GM18867 (cell line): ENCODE measurements around the gene AQR.

Experiments
- ATAC-seq: cut with Tn5 transposase; IDR thresholded peaks from one replicate; pipeline ENCODE4 v1.9.1; 2021; ENCODE audit warnings: mild to moderate bottlenecking, moderate library complexity; ENCODE audit not compliant: unreplicated experiment

AQR gene

DNA sequence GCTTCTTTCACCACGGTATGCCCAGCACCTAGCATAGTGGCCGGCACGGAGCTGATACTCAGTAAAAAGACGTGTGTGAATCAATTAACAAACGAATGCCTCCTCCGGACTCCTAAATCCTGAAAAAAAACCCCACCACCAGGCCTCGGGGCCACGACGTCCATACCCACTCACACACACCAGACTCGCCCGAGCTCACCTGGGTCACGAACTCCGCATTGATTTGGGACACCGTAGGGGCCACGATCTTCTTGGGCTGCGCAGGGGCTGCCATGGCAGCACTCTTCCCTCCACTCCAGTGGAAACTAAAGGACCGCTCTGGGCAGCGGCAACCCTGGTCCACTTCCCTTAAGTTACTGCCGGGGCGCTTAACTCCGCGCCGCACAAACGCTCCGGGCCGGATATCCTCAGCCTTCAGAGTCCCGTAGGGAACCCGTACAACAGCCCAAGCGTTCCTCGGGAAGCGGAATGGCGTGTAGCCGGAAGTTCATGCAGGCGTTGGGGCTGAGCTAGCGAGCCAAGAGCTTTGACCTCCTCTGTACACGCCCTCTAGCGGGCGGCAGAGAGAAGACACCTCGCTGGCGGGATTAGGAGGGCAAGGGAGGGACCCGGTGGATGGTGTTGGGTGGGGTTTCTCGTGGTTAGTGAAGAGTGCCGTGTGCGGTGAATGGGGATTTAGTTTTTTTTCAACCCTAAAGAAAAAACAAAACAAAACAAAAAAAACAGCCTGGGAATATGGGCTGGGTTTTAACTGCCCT, at the start of gene AQR:
AQR (minus strand) TSS at position 403 of the 758 bp plus-strand sequence; CDS start at position 274, 129 bp downstream.
- peak; percentile 98 for ATAC-seq

DNA sequence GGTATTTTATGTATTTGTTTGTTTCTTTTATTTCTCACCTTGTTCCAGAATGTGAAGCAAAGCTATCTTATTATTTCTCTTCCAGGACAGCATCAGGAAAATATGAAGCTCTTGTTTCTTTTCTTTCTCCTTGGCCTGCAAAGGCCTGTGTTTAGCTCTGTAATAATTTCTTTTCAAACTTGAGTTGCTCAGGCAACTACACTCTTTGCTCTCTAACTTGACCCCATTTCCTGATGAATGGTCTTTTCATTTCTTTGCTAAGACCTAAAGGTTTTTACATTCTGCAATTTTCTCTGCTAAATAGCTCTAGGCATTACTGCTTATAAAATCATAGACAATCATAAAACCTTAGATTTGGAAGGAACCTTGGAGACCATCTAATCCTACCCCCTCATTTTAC, 44.7 kb upstream of the AQR start:
- ATAC-seq, result no peak

DNA sequence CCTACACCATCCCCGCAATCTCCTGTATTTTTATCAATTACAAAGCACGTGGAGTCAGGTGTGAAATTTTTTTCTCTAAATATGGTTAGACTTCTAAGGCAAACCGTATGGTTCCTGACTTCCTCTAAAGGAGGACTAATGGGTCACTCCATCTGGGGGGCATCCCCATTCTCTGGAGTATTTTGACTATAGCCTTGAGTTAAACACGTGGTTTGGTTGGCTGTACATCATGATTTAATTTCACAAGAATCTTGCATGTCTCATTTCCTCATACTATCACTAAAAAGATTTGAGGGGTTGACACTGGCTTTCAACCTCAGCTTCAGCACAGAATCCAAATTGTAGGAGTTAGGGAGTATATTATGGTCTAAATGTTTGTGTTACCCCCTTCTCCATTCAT, 43.8 kb upstream of the AQR start:
- ATAC-seq, result no peak

DNA sequence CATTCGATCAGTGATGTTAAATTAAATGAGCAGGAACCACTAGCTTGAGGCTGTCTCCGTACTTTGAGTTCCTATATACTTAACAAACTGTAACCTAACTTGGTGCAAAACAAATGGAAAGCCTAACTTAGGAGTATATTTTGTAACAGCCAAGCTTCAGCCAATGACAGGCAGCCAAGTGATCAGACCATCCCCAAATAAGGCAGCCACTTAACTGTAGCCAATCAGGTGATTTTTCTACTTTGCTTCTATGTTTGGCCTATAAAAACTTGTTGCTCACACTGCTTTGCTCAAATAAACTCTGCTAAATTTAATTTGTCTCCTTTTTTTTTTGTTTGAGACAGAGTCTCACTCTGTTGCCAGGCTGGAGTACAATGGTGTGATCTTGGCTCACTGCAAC, 37.9 kb upstream of the AQR start:
- ATAC-seq, result no peak

DNA sequence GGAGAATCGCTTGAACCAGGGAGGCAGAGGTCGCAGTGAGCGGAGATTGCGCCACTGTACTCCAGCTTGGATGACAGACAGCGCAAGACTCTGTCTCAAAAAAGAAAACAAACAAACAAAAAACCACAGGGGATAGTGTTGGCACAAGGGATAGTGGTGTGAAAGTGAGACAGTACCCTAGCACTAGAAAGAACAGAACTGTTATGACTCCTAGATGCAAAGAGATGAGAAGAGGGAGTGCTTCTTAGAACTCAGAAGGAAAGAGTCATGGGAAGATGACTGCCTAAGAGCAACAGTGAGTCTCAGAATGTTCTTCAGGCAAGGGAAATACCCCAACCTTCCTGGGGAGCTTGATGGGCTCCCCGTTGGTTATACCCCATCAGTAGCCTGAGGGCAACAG, 36.4 kb upstream of the AQR start:
- no peak for ATAC-seq

DNA sequence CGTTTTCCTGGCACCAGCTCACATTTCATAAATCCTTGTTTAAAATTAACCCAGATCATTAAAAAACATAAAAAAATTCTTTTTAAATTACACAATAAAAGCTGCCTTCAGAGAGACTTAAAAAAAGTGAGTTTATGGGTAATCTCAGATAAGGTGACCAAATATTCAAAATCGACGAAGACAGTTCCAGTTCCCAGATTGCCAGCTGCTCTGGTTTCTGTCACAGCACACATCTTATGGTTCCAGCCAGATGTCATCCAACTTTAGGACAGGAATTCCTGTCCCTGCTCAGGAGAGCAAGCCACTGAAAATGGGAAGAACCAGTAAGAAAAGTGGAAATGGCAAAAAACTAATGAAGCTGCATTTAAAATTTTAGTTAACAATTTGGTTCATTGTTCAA, 34.4 kb upstream of the AQR start:
- ATAC-seq, result no peak

DNA sequence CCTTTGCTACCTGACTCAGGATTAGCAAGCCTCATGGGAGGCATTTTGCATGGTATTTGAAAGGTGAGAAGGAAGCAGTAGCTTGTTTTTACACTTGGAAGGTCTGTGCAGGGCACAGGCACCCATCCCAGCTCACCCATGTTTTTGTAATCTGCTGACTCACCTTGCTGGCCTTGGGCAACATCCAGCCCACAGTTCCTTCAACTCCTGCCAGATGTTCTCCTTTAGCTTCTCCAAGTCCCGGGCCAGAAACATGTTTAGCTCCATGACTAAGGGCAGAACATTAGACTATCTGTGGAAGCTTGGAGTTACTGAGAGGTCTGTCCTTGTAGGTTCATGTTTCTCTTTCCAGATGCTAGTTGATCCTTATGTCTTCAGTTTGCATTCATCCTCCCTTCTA, 31.0 kb upstream of the AQR start:
- ATAC-seq, result no peak

DNA sequence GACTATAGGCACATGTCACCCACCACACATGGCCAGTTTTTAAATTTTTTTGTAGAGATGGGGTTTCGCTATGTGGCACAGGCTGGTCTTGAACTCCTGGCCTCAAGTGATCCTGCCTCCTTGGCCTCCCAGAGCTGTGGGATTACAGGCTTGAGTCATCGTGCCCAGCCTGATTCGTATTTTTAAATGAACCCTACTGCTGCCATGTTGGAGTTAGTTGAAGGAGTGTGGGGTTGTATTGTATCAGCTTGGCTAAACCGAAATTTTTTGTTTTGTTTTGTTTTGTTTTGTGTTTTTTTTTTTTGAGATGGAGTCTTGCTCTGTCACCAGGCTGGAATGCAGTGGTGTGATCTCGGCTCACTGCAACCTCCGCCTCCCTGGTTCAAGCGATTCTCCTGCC, 30.4 kb upstream of the AQR start:
- no peak for ATAC-seq

DNA sequence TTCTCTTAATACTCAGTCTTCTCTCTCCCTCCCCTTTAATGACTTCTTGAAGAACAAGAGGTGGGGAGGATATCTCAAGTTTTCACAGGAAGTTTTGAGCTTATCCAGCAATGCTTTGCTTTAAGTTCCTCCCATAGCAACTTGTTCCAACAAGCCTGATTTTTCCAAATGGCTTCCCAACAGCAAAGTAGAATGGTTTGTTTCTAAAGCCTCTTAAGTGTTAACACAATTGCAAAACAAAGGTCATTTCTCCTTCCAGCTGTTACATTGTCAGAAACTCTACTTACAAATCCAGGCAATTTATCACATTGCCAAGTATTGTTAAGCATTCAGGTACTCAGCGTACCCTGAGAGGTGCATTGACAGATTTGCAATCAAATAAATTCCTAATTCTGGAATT, 25.4 kb upstream of the AQR start:
- ATAC-seq, result no peak

DNA sequence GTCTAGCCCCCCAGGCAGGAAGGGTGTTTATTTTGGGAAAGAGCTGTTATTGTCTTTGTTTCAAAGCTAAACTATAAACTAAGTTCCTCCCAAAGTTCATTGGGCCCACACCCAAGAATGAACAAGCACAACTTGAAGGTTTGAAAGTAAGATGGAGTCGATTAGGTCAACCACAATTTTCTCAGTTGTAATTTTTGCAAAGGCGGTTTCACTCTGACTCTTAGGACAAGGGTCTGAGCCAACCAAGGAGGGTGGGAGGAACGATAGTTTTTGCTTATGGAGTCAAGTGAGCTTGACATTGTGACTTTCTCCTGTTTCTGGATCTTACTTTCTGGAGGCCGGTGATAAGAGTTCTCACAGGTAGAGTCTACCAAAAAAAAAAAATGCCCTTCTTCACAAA, 24.3 kb upstream of the AQR start:
- ATAC-seq, result peak; percentile 93

DNA sequence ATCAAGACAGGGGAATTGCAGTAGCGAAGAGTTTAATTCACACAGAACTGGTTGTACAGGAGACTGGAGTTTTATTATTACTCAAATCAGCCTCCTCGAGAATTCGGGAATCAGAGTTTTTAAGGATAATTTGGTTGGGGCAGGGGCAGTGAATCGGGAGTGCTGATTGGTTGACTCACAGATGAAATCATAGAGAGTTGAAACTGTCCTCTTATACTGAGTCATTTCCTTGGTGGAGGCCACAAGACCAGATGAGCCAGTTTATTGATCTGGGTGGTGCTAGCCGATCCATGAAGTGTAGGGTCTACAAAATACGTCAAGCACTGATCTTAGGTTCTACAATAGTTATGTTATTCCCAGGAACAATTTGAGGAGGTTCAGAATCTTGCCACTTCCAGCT, 23.9 kb upstream of the AQR start:
- peak; percentile 38 for ATAC-seq

DNA sequence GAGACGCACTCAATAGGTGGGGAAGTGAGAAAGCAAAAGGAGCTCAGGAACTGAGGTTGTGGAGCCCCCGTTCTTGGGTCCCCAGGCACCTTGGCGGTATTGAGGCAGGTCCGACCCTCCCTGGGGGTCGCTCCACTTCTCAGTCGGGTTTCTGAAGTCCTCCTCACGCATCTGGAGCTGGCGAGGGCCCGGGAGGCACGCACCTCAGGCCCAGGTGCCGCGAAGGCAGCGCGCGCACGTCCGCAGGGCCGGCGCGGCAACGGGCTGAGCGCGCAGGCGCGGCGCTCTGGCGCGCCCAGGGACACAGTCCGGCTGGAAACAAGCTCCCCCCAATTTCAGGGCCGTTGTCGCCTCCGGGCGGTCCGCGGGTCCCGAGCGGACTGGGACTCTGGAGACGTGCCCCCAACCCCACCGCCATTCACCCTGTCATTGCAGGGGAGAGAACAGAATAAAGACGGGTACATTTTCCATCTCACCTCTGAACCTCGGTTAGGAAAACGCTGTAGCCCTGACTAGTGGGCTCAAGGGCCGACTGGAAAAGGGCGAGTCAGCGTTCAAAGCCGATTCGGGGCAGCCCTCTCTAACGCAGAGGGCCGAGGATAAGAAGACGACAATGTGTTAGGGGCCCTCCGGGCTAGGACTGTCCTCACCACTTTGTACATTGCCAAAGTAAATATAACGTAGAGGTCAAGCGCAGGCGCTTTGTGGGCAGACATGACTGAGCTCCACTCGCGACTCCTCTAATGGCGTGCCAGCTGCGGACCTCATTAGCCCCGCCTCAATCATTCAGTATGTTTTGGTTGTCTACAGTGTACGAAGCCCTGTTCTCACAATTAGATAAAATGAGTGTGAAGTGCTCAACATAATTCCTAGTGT, 18.7 kb upstream of the AQR start, which contains the start of gene ZNF770:
ZNF770 (minus strand) TSS at position 261 of the 876 bp plus-strand sequence. CDS start 4,853 bp downstream, outside the sequence.
- ATAC-seq, result peak; percentile 75

DNA sequence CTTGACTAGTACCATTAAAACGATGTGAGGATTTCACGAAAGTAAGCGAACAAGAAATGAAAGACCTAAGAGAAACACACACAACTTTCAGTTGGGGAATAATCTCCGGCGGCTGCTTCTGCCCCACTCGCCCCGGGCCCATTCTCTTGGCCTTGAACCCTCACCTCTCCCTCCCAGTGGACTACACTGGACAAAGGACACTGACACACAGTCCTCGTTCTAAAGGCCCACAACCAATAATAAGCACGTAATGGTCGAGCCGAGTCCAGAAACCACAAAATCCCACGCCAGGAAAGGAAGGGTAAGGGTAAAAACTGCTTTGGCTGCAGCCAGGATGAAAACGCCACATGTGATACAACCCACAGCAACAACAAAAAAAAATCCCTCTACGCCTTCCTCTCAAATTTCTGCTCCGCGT, 18.1 kb upstream of the AQR start:
- no peak for ATAC-seq

DNA sequence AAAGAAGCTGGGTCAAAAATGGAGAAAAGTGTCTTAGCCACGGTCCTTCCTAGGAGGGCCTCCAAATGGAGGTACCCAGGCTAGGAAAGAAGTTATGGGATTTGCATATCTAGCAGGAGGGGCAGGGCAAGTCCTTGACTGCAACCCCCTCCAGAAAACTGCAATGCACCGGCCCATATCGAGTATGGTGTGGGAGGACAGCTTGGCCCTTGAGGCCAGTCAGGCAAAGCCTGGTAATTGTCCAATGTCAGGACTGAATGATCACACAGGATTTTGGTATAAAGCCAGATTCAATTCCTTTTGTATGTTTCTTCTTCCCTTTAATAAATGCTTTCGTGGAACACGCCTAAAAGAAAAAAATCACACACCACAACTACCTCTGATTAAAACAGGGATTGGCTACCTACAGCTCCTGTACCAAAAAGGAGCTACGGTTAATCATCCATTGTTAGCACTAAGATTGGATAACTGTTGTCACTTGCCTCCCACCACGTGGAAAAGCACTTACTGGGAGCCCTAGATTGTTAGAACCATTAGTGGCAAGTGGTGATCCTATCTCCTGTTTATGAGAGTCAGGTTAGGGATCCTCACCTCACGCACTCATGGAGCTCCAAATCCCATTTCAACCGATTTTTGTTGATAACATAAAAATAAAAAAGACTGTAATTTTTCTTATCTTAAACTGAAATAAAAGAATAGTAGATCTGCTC, 17.4 kb upstream of the AQR start:
- no peak for ATAC-seq

DNA sequence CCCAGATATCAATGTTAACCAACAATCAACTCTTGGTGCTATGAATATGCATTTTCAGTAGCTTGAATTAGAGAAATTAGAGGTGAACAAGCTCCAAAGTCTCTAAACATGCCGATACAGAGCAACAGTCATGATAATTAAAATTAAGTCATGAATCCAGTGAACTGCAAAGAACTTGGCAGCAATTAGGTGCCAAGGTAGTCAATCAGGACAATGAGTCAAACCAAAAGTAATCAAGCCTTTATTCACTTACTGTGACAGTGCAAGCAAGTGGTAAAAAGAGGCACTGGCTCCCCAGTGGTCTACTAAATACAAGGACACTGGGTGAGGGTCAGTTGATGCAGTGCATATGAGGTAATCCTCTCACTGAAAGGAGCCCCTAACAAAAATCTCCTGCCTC, 16.8 kb upstream of the AQR start:
- no peak for ATAC-seq

DNA sequence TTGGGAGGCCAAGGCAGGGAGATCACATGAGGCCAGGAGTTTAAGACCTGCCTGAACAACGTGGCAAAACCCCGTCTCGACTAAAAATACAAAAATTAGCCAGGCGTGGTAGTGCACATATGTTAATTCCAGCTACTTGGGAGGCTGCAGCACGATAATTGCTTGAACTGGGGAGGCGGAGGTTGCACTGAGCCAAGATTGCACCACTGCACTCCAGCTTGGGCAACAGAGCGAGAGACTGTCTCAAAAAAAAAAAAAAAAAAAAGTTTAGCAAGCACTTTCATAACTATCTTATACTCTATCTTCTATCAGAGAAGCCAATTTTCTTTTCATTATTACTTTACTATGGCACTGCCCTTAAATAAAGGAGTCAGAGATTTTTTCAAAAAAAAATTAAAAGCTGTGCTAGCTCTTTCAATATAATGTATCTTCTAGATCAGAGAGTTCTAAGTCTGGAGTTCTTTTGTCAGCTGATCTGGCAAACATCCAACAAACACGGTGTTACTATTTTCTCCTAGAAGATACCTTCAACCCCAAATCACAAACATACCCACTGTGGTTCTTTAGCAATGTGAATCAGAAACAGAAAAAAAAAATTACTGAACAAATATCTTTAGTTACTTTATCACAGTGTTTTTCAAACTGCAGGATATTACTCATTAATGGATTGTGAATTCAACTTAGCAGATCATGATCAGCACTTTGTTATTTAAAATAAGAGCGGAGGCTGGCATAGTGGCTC, 15.5 kb upstream of the AQR start:
- no peak for ATAC-seq

DNA sequence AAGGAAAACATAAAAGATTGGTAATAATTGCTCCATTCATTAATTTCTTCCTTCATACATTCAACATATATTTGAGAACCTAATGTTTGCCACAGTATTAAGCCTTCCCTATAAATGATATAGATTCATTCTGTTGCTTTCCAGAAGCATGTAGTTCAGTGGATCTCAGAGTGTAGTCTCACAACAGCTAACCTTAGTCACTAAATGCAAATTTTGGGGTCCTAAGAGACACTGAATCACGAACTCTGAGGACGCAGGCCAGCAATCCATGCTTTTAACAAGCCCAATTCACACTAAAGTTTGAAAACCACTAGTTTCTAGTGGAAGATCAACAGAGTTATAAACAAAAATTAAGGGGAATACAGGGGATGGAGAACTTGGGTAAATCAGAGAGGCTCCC, 7.2 kb upstream of the AQR start:
- no peak for ATAC-seq

DNA sequence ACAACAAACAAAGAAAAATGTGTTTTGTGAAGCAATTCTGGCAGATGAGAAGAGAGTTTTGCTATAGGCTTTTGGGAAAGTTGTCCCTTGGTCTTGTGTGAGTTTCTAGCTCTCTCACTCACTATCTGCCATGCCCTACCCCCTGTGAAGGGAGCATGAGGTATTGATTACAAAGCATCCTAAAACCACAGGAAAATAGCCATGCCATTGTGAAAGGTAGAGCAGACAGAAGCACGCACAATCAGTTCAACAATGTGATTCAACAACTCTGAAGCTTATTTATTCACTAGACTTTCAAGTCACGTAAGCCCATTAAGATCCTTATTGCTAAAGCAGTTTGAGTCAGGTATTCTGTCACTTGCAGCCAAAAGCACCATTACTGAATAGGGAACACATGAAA, 6.5 kb upstream of the AQR start:
- no peak for ATAC-seq

DNA sequence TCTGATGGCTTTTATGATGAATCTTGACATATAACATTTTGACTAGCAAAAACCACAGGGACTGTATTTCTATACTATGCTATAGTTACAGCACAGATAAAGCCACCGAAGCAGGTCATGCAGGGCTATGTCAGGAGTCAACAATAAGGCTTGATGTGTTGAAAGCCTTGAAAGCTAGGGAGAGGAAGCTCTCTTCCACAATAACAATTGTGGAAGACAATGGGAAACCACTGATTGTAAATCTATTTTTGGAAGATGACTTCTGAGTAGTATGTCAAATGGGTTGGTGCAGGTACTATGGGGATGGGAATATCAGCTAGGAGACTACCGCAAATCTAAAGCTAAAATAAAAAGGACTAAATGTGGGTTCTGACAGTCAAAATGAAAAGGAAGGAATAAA, 4.0 kb upstream of the AQR start:
- ATAC-seq, result no peak

DNA sequence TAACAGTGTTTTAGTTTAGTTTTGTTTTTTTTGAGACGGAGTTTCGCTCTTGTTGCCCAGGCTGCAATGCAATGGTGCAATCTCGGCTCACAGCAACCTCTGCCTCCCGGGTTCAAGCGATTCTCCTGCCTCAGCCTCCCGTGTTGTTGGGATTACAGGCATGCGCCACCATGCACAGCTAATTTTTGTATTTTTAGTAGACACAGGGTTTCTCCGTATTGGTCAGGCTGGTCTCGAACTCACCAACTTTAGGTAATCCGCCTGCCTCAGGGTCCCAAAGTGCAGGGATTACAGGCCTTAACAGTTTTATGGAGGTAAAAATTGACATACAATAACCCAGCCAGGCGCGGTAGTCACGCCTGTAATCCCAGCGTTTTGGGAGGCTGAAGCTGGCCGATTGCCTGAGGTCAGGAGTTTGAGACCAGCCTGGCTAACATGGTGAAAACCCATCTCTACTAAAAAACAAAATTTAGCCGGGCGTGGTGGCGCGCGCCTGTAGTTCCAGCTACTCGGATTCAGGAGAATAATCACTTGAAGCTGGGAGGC, 629 bp upstream of the AQR start:
- peak; percentile 13 for ATAC-seq
